NCI-H526 (cell line): Measurements from ENCODE around the gene ANO1.

Experiments used
- DNase-seq, 2 experiments: peaks; one replicate each; lab custom pipeline; 2025; lab: John Stamatoyannopoulos, UW

The ANO1 gene

GRCh38 chr11:70138403-70138802 is 60.3 kb downstream of the ANO1 start:
- DNase-seq, result no peak

GRCh38 chr11:70139785-70140410 is 61.8 kb downstream of the ANO1 start:
- DNase-seq, result no peak

DNA sequence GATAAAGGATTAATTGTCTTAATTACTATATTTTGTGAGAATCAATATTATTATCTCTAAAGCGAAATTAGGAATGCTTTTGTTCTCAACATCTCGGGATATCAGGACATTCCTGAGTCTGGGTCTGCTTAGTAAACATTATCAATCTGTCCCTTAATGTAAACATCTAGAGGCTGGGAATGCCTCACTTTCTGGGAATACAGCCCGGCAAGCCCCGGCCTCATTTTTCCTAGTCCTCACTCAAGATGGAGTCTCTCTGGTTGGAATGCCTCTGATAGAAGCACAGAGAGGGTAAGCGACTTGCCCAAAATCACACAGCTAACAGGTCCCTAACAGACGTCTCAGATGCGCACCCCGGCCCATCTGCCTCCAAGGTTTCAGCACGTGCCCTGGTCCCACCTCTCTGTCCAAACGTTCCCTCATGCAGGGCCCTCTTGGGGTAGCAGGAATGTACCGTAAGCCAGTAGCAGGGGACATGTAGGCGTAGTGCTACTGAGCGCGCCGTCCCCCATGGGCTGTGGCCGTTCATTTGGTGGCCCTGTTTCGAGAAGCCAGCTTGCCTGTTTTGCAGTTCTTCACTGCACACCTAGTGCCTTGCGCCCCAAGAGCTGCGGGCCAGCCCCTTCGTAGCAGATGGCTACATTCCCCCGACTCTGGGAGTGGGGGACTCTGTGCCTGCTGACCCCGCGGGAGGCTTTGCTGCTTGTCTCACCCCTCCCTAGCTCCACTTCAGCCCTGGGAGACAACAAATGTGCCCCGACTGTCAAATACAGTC is 62.8 kb downstream of the ANO1 start:
- no peak for DNase-seq

DNA sequence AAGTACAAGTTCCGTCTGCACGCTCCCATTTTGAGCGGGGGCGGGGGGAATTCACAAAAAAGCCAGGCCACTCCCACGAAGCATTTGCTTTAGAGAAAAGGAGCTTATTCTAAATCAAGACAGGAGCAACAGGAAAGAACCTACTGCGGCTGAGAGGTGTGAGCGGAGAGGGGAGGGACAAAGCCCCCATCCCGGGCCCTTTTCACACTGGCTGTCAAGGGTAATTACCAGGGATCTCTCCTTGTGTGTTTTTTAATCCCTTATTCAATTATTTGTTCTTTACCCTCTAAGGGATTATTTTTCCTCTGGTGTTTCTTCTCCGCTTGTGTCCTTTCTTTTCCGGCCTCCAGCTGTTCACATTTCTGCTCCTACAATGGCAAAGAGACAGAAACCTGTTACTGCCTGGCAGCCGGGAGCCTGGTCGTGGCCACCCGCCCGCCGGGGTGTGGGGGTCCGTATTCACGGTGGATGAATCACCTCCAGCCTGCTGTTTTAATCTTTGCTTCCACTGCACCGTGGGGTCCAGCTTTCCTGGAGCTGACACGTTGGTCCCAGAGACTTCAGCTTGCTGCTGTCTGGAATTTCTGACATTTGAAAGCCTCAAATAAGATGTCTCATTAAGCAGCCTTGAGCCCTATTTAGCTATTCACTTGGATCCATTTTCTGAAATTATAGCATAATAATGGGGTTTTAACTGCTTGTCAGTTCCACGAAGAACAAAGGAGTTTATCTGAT is 63.5 kb downstream of the ANO1 start:
- no peak for DNase-seq

- peak; percentile 58 to 84 for DNase-seq
Measured at GRCh38 chr11:70142221-70142875, 64.2 kb downstream of the ANO1 start.

GRCh38 chr11:70144262-70144661 is 66.1 kb downstream of the ANO1 start:
- no peak for DNase-seq

DNA sequence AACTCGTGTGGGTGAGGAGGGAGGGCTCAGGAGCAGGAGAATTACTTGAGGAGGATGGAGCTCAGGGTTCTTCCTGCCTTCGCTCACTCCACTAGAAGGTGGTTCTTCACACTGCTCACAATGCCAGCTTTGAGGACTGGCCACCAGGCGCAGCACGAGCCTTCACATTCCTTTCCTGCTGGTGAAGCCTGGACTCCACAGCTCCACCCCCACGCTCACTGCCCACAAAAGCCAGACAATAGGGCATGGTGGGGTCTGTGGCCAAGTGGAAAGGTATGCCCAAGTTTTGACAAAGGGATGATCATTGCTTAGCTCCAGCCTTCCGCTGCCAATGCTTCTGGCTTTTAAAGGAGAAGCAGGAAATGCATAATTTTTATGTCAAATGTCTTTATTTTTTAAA is 67.0 kb downstream of the ANO1 start:
- no peak for DNase-seq

DNA sequence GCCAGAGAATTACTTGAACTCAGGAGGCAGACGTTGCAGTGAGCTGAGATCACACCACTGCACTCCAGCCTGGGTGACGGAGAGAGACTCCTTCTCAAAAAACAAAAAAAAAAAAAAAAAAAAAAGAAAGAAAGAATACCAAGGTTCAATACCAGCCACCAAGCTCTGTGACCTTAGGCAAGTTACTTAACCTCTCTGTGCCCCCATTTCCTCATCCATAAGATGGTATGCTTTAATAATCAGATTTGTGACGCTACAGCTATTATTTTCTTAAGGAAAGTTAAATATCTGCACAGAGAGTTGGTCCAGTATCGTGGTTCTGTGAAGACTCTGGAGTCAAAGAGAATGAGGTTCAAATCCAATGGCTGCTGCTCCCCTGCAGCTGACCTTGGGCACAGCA is 67.7 kb downstream of the ANO1 start:
- no peak for DNase-seq

GRCh38 chr11:70146299-70146698 is 68.2 kb downstream of the ANO1 start:
- no peak for DNase-seq

DNA sequence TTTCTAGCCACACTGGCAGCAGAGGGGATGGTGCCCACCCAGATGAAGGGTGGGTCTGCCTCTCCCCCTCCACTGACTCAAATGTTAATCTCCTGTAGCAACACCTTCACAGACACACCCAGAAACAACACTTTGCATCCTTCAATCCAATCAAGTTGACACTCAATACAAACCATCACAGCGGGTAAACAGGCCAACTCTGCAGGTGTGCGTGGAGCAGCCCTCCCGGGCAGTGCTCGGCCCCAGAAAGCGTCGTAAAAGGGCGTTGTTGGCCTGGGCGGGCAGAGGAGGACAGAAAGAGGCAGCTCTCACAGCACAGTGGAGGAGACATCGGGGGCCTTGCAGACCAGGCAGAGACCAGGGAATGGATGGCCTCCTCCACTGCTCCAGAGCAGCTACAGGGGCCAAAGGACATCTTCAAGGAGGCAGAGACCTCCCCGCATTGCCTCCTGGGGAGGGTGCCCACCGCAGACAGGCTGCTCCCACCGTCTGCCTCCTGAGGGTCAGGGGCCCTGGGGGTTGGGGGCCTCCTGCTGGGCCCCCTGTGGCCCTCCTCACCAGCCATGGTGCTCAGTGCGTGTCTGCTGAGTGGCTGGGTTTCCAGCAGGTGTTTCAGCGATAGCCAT is 68.9 kb downstream of the ANO1 start:
- no peak for DNase-seq

DNA sequence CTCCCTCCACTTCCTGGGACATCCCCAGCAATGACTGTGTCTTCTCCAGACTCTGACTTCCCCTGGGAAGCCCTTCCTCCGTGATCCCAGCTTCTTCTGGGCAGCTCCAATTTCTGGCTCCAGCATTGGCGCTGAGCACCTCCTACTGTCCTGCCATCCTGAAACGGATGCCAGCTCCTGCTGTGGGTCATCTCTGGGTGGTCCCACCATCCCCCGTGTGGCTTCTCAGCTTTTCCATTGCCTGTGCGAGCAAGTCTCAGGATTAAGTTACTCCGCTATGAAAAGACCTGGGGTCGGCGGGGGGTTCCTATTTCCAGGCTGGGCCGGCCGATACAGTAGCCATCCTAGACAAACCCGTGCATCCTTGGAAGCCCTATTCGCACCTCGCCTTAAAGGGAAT is 69.6 kb downstream of the ANO1 start:
- DNase-seq, result no peak

DNA sequence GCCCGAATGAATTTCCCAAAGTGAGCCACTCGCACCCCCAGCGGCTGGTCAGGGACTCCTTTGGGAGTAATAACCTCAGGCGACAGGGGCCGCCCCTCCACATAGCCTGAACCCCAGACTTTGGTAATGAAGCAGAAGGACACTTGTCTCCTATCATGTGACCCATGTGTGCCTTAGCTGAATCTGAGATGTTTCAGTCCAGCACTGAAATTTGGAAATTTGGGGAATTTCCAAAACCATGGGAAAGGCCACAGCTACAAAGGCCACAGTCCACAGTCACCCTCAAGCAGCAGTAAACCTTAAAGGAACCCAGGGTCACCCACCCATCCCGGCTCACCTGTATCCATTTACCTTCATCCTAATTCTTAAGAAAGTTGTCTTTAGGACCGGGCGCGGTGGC is 73.6 kb downstream of the ANO1 start:
- no peak for DNase-seq

- no peak for DNase-seq
Measured at GRCh38 chr11:70153133-70153727, 75.1 kb downstream of the ANO1 start.

DNA sequence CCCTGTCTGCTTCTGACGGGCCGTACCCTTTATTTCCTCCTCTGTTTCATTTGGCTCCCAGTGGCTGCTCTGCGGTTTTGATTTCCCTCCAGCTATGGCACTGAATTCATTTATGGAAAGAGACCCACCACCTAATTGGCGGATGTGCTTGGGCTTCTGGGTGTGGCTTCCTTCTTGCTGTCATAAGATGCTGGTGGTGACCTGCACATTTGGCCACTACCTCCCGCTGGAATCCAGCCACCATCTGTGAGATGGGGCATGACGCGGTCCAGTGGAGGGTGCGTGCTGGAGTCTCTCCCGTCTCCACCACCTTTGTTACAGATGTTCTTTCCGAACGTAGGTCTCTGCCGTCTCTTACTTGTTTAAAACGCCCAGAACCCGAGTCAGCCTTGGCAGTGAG is 77.3 kb downstream of the ANO1 start:
- peak in 1 of 2 experiments; percentile 27 for DNase-seq

- no peak for DNase-seq
Measured at GRCh38 chr11:70156291-70157037, 78.3 kb downstream of the ANO1 start.

GRCh38 chr11:70158201-70158600 is 80.1 kb downstream of the ANO1 start:
- DNase-seq, result peak in 1 of 2 experiments; percentile 45

DNA sequence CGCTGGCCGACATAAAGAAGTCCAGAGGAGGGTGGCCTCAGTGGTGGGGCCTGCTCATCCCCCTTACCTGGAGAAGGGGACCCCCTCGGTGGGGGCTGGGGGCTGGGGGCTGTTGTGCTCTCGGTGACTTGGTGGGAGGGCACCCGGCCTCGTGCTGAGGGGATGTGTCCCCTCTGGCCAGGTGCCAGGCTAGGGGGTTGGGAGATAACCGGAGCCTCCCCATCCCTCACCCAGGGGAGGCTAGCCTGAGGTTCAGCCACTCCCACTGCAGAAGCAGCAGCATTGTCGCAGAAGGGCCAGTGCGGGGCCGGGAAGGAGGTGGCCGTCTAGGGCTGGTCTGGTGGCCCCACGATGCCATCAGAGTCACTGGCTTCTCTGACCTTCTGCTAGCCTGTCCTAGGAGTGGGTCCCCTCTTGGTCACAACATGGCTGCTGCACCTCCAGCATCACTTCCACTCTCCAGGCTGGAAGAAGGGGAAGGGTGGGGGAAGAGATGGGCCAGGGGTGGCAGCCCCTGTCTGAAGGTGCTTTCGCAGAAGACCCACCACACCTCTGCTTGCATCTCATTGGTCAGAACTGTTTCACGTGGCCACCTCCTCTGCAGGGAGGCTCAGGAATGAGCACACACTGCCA is 80.8 kb downstream of the ANO1 start:
- no peak for DNase-seq

GRCh38 chr11:70159627-70160570 is 81.8 kb downstream of the ANO1 start:
- no peak for DNase-seq

DNA sequence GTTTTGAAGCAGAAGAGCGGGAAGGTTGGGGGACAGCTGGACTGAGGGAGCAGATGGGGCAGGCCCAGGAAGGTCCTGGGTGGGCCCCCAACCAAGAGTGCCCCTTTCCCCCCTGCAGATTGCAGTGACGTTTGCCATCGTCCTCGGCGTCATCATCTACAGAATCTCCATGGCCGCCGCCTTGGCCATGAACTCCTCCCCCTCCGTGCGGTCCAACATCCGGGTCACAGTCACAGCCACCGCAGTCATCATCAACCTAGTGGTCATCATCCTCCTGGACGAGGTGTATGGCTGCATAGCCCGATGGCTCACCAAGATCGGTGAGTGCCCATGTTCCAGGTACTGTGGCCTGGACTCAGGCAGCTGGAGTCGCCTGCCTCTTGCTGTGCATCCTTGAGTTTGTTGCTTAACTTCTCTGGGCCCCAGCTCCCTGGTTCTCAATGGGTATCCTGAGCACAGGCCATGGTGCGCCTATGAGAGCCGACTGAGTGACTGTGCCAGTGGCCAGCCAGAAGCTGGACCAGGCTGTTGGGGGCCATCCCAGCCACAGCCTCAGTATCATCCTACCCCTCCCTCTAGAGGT is 83.0 kb downstream of the ANO1 start:
- no peak for DNase-seq
